ENCODE measurements around the gene PPIF.

GRCh38 chr10:79328147-79328701 lies 19.0 kb upstream of the PPIF start:
- TF ChIP-seq EP300 (IDR thresholded peaks at IDR 0.05) (no peak), CTCF (IDR thresholded peaks at IDR 0.05) (no peak)
